ENCODE measurements around the gene MPPED1.

Gene MPPED1

DNA sequence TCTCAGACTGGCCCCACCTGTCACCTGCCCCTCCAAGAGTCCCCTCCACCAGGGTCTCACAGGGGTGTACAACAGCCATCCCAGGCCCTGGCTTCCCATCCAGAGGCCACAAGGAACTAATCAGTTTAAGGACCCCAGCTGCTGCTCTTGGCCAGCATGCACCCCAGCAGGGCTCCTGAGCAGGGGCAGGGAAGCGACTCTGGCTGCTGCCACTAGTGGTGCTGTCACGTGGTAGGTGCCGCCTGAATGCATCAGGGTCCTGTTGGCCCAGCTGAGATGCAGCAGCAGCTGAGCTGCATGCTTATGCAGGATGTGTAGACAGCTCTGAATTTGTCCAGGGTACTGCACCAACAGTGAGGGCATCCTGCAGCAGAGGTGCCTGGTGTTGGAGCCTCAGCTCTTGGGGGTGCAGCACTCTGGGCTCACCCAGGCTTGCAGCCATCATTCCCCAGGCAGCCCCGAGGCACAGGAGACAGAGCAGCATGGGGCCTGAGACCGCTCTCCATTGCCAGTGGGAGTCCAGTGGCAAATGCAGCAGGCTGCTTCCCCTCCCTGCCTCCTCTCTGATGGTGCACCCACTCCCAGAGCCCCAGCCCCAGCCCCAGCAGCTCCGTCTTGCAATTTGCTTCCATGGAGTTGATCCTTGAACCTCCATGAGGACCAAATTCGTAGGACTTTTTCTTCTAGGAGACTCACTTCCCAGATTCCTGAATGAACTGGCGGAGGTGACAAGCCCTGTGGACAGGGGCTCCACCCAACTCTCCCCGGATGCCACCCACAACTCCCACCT, 98.7 kb downstream of the MPPED1 start:
- DNase-seq (ENCODE audit: low read depth, low spot score): no peak
- no peak overlapping the region for H3K27ac ChIP-seq

DNA sequence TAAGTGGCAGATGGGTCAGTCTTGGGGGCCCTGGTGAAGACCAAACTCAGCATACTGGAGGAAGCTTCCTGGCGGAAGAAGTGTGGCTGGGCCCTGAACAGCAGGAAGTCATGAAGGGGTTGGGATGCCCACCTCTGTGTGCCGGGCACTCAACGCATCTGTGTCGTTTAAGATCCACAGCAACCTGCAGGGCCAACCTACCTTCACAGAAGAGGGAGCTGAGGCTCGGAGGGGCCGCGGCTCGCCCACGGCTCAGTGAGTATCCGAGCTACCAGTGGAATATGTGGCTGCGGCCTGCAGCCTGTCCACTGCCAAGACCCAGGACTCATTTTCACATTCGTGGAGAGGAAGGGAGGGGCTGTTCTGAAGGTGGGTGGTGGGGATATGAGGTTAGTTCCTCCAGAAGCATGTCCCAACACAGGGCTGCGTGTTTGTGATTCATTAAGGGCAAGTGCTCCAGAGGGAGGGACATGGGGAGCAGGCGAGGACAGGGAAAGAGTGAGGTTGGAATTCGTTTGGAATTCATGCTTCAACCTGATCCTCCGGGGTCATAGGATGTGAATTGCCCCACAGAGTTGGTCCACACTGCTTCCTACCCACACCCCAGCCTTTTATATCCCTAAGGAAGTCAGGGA, 99.6 kb downstream of the MPPED1 start:
- no peak for DNase-seq (ENCODE audit: low read depth, low spot score)
- no peak overlapping the region for H3K27ac ChIP-seq

DNA sequence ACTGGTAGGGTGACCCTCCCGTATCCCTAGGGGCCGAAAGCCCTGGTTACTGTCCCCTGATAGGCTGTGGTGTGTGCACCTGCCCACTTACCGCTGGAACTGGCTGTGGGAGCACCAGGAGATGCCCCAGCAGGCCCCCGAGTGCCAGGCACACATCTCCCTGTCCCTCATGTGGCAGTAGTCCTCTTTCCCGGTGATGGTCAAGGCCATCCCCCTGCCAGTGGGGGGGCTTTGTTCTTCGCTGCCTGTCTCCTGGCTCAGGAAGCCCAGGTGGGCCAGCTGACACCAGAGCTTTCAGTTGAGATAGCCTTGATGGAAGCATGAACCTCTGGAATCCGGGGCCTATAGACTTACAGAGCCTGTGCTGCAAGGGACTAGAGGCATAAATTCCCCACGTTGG, 100.5 kb downstream of the MPPED1 start:
- no peak for DNase-seq (ENCODE audit: low read depth, low spot score)
- H3K27ac ChIP-seq: no peak overlapping the region

DNA sequence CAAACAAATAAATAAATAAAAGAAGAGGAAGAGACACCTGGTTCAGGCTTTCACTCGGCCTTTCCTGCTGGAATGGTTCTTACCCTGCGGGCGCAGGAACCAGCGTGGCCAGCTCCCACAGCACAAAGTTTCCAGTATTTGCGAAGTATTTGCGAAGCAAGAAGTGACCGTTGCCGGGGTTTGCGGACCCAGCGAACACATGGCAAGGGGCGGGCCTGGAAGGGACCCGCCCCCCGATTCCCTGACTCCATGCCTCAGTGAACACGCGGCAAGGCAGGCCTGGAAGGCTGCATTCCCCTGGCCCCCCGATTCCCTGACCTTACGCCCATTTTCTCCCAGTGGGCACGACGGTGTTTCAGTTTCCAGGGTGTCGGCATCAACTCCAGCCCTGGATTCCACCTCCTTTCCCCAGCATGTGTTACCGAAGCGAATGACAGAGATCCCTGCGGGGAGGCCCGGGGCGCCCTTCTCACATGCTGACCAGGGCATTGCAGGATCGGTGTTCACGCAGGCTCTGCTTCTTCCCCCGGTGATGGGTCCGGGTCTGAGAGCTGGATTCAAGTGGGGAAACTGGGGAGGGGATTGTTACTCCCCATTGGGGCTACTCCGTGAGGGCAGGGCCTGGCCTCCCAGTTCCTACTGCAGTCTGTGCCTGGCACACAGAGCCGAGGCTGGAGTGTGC, 102.8 kb downstream of the MPPED1 start:
- H3K27ac ChIP-seq: no peak overlapping the region
- no peak for DNase-seq (ENCODE audit: low read depth, low spot score)

DNA sequence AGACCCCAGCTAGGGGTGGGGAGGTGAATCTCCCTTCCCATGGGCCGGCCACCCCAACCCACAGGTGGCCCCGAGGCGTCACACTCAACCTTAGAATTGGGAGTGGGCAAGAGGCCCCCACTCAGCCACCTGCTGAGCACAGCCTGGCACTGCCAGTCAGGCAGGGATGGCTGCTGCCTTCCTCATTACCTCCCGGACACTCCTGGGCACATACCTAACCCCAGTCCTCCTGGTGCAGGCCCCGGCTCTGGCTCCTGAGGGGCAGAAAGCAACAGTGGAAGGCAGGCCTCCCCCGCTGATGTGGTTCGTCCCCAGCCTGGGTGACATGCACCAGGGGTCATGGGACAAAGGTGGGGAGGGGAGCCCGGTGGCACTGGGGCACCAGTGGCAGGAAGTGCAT, 103.6 kb downstream of the MPPED1 start:
- no peak overlapping the region for H3K27ac ChIP-seq
- DNase-seq (ENCODE audit: low read depth, low spot score): no peak

DNA sequence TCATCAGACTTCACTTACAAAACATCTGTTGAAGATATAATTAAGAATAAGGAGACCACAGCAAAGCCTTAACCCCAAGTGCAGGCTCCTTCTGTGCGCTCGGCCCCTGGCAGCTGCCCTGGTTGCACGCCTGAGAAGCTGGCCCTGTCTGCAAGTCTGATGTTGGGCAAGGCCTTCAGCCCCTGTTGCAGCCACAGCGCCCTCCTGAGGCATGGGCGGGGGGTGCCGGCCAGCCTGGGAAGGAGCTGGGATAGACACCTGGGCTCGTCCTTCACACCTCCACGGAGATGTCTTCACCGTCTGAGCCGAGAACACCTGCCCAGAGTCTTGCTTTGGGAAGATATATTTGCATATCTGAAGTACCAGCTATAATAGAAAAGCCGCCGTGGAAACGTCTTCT, 104.1 kb downstream of the MPPED1 start:
- H3K27ac ChIP-seq: no peak overlapping the region
- DNase-seq (ENCODE audit: low read depth, low spot score): no peak

DNA sequence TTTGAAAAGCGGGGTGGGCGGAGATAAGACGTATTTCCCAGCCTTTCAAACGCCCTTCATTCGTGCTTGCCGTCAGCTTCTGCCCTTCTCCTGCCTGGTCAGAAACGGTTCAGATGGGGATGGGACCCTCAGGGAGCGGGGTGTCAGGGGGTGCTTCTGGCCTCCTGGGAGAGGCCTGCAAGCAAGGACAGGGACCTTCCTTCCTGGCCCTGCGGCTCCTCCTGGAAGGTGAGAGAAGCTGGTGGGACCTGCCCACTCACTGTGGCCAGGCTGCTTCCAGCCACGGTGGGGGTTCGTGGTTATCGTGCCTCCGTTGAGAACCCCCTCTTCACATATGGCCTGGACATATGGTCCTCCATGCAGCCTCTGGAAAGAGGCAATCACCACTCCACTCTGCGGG, 104.6 kb downstream of the MPPED1 start:
- H3K27ac ChIP-seq: no peak overlapping the region

DNA sequence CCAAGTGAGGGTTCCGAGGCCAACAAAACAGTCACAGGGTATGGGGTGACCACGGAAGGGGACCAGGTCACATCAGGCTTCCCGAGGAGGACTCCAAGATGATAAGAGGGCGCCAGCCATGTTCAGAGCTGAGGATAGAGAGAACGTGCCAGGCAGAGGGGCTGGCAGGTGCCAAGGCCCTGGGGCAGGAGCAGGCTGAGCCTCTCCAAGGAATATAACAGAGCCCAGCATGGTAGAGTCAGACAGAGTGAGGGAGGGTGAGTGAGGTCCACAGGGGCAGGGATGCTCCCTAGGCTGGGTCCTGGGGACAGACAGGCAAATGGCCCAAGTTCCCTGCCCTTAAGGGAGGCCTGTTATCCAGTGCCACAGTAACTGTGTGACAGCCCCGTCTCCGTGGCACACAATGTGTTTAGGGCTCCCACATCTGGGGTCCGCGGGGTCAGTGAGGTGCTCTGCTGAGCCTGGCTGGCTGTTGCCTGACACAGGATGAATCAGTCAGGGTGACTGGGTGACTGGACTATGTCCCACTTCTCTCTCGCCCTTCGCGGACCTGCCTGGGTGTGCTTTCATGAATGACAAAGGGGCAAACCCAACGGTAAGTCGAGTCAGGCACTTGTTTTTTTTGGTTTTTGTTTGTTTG, 105.3 kb downstream of the MPPED1 start:
- DNase-seq (ENCODE audit: low read depth, low spot score): no peak
- H3K27ac ChIP-seq: no peak overlapping the region

More for the DNA sequence above, 104.6 kb downstream of the MPPED1 start:
- DNase-seq (ENCODE audit: low read depth, low spot score): no peak

DNA sequence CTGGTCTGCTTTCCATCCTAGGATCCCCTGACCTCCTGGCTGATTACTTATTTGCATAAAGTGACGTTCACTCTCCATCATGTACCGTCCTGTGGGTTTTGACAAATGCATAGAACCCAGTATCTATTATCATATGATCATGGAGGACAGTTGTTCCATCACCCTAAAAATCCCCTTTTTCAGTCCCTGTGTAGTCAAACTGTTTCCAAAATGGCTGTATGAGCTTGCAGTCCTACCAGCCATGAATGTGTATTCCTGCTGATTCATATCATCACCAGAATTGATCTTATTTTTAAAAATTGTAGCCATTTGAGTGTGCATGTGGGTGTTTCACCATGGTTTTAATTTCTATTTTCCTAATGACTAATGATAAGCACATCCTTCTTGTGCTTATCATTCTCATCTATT, 108.8 kb downstream of the MPPED1 start:
- peak overlapping the region; percentile 10 for H3K27ac ChIP-seq
- no peak for DNase-seq (ENCODE audit: low read depth, low spot score)

DNA sequence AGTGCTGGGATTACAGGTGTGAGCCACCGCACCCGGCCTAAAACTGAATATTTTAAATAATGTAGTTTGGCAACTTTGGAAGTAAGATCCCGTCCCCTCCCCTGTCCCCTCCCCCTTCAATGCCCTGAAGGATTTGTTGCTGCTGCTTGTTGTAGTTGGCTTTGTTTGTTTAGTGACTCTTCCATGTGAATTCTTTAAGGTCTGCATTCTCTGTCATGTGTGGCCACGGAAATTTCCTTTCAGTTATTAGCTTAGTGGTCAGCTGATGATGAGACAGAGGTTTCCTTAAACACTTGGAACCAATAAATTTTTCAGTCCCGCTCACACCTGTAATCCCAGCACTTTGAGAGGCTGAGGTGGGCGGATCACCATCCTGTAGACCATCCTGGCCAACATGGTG, 109.9 kb downstream of the MPPED1 start:
- peak overlapping the region; percentile 22 for H3K27ac ChIP-seq
- peak; percentile 79 for DNase-seq (ENCODE audit: low read depth, low spot score)

DNA sequence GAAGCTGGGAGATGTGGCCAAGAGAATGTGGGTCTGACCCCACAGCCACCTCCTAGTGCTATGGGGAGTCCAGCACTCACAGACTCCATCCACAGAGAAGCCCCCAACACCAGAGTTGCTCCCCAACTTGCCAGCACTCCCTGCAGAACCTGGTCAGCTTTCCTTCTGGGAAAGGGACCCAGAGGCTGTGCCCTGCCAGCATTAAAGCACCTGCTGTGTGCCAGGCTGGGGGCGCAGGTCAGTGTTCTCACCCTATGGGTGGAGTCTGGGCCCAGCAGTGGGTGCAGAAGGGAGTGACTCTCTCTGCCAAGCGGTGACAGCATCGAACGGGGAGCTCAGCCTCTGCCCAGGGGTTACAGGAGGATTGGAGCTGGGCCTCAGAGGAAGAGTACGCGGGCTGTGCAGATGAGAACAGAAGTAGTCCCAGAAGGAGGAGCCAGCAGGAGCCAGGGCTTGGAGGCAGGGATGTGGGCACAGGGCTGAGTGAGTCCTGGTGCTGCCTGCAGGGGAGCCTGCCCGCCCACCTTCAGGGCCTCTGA, 114.4 kb downstream of the MPPED1 start:
- no peak for DNase-seq (ENCODE audit: low read depth, low spot score)
- H3K27ac ChIP-seq: no peak overlapping the region

DNA sequence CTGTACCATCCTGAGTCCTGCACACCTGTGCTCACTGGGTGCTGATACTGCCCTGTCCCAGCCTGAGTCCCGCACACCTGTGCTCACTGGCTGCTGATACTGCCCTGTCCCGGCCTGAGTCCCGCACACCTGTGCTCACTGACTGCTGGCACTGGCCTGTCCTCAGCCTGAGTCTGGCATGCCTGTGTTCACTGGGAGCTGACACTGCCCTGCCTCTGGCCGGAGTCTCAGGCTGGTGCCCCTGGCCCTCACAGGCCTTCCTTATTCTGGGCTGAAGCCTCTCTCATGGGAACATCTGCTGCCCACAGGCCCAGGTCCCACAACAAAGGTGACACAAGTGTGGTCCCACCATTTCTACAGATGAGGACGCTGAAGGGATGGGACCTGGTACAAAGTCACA, 115.1 kb downstream of the MPPED1 start:
- DNase-seq (ENCODE audit: low read depth, low spot score): no peak
- H3K27ac ChIP-seq: no peak overlapping the region

DNA sequence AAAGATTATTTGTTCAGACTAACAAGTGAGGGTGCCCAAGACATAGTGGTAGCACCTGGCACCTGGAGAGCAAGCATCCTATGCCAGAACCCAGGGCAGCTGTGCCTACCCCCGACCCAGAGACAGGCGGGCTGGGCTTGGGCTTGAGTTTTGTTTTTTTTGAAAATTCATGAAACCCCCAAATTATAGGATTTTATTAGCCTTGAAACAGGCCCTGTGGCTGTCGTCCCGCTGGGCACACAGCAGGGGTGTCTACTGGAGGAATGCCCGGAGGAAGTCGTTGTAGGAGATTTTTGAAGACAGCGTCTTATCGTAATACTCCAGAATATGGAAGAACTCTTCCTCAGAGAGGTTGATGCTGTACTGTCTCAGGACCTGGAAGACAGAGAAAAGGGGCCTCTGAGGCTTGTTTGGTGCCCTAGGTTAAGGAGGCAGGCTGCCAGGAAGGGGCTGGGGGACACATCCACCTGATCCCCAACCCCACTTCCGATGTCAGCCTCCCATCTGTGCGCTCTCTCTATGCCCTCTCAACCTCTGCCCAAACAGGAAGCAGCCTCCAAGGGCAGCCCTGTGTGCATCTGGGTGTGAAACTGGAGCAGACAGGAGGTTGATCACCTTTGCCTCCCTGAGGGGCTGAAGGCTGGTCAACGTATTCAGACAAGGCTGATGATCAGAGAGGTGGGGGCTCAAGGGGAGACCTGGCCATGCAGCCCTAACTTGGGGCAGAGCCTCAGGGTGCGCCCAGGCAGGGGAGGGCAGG, 117.0 kb downstream of the MPPED1 start:
- no peak overlapping the region for H3K27ac ChIP-seq
- DNase-seq (ENCODE audit: low read depth, low spot score): no peak

DNA sequence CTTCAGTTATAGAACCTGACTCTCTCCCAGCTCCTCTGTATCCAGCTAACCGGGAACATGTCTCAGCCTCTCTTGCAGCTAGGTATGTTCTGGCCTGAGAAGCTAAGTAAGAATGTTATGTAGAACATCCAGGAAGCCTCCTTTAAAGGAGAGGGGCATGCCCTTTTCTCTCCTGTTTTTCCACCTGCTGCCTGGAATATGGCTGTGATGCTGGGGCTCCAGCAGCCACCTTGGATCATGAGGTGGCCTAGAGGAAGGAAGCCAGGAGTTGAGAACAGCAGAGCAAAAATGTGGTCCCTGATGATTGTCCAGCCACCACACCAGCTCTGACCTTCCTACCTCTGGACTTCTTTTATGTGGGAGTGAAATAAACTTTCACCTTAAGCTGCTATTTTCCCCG, 117.6 kb downstream of the MPPED1 start:
- no peak overlapping the region for H3K27ac ChIP-seq
- DNase-seq (ENCODE audit: low read depth, low spot score): no peak

DNA sequence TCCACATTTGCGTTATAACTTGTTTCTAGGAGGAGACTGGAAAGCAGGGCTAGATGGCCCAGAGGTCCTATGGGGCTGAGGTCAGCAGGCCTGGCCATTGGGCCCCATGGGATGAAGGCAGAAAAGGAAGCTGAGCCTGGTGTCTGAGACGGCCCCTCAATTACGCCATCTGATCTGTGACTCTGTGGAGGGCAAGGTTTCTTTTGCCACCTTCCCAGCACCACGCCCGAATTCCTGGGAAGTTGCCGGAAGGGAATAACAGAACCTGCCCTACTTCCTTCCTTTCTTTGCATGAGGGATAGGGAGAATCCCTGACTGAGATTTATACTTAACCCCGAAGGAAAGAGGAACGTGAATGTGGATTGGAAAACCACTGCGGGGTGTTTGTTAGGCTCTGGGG, 118.1 kb downstream of the MPPED1 start:
- DNase-seq (ENCODE audit: low read depth, low spot score): no peak
- H3K27ac ChIP-seq: peak overlapping the region; percentile 45

DNA sequence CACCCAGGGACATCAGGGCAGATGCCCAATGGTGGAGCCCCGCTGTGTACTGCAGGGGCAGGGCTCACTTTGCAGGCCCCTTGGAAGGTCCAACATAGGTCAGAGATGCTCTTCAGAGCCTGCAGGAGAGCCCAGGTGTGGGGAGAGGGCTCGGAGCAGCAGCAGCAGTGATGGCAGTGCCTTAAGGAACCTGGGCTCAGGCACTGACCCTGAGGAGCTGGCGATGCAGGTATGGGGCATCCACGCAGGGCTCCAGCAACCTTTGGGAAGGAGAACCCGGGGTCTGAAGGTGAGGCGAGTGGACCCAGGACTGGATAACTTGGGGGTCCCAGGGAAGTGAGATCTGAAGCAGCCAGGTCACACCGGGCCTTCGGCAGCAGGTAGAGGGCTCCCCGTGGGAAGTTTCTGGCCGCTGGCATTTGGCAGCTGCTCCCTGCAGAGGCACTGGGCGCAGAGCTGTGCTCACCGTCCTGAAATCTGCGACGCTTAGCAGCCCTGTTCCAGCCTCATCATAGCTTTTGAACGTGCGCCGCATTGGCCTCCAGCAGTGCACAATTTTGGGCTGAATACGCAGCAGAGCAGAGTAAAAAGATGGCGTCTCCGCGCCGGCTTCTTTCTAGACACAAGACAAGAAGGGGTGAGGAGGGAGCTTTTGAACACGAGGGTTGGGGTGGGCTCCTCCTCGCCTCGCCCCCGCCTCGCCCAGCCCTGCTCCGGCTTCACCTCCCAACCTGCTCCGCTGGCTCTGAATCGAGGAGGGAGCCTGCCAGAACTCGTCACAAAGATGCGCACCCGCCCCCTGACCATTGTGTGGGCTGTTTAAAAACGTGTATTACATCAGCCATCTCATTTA, 118.8 kb downstream of the MPPED1 start:
- no peak for DNase-seq (ENCODE audit: low read depth, low spot score)
- peak overlapping the region; percentile 45 for H3K27ac ChIP-seq

DNA sequence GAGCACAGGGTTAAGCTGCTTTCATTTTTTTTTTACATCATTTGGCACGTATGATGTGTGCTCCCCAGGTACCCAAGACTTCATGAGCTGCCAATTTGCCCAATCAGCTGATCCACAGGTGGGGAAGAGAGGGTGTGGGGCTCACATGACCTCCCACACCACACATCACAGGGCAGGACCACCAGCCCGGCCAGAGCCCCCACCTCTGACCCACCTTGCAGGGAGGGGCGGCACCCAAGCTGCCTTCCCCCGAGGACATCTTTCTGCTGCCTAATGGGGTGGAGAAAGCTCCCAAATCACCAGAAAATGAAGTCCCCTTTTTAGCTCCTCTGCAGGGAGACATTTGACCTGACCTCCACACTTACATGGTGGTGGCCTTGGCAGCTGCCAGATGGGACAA, 119.8 kb downstream of the MPPED1 start:
- no peak for DNase-seq (ENCODE audit: low read depth, low spot score)
- H3K27ac ChIP-seq: no peak overlapping the region

DNA sequence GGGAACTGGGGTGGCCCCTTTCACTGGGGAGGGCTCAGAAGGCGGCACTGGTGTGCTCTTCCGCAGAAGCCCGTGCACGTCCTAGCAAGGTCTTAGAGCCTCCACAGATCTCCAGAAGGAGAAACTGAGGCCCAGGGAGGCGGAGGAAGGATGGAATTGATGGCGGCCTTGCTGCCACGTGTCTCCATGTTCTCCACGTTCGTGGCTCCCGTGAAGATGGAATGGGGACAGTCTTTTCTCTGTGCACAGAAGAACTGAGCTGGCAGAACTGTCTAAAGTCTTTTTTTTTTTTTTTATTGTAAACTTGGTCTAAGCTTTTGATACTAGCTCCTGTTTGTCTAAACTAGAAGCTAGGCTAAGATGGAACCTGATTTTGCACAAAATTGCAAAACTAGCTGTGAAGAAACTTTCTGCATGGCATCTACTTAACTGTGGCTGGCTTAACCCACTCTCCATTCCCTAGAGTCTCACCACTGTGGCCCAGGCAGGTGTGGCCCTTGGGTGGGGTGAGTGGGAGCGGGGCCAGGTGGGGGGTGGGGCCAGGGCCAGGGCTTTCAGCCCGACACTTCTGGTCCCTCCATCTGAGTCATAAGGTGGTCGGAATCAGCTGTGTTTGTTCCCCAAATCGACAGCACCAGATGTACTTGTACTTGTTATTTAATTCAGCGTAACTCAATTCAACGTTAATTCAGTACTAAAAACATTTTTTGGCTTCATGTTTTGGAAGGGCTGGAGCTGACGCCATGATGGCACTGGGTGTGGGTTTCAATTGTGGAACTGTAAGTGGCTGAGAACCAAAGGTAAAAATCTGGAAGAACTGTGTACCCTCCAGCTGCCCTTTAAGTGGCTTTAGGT, 120.7 kb downstream of the MPPED1 start:
- DNase-seq (ENCODE audit: low read depth, low spot score): no peak
- no peak overlapping the region for H3K27ac ChIP-seq
